OCI-LY1 (cell line): Measurements from ENCODE around the gene GALNT2.

Source experiments
- CTCF ChIP-seq: fragments of 200-600 bp; sonication (generic), shearing (Covaris generic); IDR thresholded peaks from 2 replicates; pipeline ENCODE4 v1.5.1; 2017; ENCODE audit warnings: mild to moderate bottlenecking, antibody characterized with exemption, low read length, moderate library complexity, mixed read lengths
- EZH2 ChIP-seq: fragments of 200-600 bp; sonication (generic), shearing (Covaris generic); IDR thresholded peaks from 2 replicates; pipeline ENCODE4 v1.8.0; 2017; ENCODE audit warnings: borderline replicate concordance, mixed run types, mild to moderate bottlenecking, antibody characterized with exemption, low read length, moderate library complexity, mixed read lengths

DNA sequence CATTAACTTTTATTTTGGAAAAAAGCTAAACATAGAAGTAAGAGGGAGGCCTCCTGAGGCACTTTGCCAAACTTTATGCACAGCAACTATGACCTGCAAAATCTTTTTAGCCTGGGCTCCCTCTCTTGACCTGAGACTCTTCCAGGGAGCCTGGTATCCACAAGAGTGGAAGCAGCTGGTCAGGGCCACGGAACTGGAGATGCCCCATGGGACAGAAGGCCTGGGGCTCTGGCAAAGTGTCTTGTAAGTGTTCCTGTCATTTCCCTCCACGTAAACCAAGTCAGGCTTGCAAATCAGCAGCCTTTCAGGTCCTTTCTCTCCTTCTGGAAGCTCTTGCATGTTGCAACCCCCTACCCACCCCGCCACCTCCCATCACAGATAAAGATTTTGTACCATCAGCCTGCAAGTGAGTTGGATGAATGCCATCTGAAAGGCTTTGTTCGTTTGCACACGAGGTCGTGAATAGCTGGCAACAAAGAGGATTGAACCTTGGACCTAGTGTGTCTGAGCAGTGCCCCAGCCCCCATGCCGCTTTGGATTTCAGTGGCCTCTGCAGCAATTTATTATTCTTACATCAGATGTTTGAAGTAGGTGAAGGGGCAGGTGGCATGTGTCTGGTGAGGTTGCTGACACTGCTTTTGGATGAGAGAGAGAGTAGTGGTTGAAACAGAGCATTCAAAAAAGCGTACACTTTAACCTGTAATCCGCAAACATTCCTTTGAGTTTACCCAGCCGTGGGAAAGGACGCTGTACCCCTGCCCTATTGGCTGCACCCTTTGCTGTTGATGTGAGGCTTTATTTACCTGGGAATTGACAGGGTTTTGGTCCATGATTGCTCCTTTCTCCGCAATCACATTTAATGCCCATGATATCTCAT lies 91.6 kb downstream of the GALNT2 start:
- TF ChIP-seq CTCF (no peak), EZH2 (no peak)
